Stimulated activated CD8-positive, alpha-beta memory T cell treated with anti-CD3 and anti-CD28 coated beads, Interleukin-15, amount 100 ng/mL, for 4 hours (primary cell): ENCODE measurements around the gene ECT2.
"Not testable (repeated sequence)": the region's sequence is repeated elsewhere in the genome, so short reads cannot be mapped to it uniquely, and the experiment has no call there.

Experiments used
- DNase-seq, 2 donors: peaks; one replicate each; pipeline ENCODE4 v3.0.0-alpha.2; 2020; ENCODE audit warnings: low read depth in 2 of 2

The ECT2 gene

DNA sequence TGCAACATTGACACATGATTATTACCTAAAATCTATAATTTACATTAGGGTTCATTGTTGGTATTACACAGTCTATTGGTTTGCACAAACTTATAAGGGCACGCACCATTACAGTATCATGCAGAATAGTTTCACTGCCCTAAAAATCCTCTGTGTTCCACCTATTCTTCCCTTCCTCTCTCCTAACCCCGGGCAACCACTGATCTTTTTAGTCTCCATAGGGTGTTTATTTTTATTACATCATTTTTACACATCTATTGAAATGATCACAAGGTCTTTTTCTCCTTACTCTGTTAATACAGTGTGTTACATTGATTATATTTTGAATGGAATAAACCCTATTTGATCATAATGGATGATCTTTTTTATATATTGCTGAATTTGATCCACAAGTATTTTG is 15.5 kb upstream of the ECT2 start:
- no peak for DNase-seq

DNA sequence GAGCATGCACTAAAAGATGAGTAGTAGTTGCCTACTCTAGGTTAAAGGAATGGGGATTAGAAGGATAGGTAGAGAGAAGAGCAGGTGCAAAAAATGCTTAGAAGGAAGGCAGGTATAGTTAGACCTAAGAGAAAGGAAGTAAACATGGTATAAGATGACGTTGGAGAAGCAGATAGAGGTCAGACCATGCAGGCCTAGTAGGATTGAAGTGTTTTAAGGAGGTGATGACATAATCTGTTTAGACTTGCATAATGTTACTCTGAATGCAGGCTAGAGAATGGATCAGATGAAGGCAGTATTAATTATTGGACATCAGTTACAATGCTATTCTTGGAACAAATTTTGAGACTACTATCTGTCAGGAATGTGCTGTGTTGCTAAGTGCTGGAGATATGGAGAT is 11.1 kb upstream of the ECT2 start:
- DNase-seq, result no peak

DNA sequence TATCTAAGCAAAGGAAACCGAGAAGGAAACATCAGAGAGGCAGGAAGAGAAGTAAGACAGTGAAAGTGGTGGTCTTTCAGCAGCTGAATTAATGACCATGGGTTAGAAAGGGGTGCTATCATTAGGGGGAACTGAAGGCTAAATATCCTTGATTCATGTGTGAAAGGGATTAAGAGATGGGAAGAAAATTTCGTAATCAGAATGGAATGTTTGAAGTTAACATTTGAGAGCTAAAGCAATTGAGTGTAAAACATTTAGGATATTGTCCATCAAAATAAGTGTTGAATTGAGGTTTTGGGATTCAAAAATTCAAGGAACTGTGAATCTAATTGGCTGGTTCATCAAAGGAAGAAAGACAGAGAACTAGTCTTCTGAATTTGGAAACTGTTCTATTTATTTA is 4.1 kb upstream of the ECT2 start:
- no peak for DNase-seq

DNA sequence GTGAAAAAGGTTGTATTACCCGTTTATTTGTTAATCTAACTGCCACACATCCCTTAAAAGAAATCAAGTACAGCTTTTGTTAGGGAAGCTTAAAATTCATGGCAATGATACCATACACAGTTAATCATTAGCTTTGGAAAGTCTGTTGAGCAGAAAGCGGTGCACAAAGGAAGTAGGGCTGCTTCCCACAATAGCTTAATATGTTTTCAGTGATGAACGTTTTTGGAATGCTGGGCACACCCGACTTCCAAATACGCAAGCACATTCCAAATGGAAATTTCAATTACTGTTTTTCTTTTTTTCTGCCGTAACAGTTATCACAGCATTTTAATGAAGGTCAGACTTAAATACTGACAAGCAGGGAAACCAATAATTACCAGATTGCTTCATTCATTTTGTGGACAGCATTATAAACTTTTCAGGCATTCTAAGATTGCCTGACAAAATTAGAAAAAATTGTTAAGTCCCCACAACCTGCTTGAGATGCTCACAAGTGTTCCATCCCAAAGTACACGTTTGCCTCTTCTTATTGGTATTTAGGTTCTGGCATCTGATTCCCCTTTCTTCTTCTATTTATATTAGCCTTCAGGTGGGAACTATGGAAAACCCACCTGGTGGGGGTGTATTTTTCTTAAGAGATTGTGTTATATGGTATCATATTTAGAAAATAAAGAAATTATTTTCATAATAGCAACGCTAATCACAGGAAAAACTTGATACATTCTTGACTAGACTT is 1.1 kb upstream of the ECT2 start:
- no peak for DNase-seq

DNA sequence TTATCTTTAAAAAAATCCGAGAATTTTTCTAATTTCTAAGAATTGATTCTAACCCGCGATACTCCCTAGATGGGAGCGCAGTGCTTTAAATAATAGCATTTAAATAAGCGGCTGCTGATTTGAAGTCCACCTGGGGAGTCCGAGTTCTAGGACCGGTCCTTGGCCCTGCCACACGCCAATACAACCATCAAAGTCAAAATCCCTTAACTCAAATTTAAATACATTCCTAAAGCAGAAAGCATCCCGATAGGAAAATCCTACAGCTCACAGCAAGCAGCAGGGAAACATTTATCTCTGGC is 508 bp upstream of the ECT2 start:
- no peak for DNase-seq

DNA sequence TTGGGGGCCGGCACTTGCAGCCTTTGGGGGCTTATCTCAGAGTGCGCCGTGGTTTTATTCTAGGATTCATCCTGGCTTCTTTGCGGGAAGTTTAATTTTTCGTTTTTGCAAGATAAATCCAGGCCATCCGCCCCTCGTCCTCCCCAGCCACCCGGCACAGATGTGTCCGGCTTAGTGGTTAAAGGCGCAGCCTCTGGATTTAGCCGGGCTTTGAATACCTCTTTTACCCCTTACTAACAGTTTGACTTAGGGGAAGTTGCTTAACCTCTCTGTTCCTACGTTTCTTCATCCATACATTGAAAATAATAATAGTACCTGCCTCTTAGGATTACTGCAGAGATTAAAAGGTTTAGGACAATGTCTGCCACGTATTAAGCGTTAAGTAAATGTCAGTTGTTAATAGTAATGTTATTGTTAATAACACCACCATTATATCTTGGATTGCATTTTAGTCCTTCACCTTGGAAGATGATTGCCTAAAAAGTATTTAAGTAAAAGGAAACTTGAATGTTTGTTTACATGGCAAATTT is 714 bp downstream of the ECT2 start:
- no peak for DNase-seq

DNA sequence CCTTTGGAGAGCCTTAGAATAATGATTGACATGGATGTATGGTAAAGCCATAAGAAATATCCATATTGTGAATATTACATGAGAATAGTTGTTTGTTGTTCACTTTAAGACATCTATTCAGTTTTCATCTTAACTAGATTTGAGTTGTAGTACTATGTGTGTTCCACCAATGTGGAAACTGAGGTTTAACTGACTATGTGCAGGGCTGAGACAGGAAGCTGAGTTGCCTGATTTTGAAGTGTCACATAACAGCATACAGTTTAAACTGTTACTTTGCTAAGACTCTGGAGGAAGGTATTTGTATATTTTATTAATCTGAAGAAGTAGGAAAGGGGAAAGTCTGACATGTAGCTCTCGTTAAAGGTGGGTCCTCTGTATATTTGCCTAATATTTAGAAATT is 2.1 kb downstream of the ECT2 start:
- DNase-seq, result no peak

DNA sequence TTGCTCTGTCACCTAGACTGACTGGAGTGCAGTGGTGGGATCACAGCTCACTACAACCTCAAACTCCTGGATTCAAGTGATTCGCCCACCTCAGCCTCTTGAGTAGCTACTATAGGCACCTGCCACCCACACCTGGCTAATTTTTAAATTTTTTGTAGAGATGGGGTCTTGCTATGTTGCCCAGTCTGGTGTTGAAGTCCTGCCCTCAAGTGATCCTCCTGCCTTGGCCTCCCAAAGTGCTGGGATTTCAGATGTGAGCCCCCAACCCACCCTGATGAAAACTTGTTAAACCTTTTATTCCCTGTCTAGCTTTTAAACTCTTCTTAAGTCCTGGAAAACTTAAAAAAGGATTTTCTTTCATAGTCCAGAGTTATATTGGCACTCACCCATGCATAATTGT is 2.6 kb downstream of the ECT2 start:
- no peak for DNase-seq

DNA sequence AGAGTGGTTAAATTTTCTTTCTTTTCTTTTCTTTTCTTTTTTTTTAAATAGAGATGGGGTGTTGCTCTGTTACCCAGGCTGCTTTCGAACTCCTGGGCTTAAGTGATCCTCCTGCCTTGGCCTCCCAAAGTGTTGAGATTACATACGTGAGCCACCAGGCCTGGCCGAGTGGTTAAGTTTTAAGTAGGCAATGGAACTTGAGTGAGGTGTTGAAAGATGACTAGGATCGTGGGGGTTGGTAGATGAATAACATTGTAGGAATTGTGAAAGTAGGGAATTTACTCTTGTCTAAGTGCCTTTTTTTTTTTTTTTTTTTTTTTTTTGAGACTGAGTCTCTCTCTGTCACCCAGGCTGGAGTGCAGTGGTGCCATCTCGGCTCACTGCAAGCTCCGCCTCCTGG is 9.9 kb downstream of the ECT2 start:
- DNase-seq, result not testable (repeated sequence)

DNA sequence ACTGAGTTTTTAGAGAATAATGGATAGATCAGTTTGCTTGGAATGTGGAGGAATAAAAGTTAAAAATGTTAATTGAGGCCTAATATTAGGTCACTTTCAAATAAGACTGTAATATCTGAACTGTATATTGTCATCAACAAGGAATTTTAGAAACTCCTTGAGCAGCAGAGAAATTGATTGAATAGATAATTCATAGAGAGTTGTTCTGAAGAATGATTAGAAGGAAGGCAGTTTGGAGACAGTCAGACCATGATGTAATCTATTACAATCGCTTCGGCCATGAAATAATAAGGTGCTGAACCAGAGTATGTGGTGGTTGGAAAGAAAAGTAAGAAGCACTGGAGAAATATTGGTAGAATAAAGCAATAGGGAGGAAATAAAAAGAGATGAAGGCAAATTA is 15.7 kb downstream of the ECT2 start:
- DNase-seq, result no peak

DNA sequence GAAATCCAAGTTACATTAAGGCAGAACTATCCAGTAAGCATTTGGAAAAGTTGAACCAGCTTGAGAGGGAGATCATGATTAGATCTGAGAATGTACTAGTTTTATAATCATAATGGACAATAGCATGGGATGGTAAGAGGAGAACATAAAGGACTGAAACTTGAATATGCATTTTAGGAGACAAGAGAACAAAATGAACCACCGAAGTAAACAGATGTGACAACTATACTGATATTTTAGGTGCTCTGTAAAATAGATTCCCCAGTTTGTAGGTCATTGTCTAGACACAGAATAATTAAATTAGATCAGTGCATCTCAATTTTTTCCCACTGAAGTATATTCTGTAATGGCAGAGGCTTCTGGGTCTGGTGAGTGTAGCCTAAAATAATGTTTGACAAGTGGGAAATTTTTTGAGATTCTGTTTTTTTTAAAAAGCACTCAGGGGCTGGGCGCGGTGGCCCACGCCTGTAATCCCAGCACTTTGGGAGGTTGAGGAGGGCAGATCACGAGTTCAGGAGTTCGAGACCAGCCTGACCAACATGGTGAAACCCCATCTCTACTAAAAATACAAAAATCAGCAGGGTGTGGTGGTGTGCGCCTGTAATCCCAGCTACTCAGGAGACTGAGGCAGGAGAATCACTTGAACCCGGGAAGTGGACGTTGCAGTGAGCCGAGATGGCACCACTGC is 16.3 kb downstream of the ECT2 start:
- no peak for DNase-seq

DNA sequence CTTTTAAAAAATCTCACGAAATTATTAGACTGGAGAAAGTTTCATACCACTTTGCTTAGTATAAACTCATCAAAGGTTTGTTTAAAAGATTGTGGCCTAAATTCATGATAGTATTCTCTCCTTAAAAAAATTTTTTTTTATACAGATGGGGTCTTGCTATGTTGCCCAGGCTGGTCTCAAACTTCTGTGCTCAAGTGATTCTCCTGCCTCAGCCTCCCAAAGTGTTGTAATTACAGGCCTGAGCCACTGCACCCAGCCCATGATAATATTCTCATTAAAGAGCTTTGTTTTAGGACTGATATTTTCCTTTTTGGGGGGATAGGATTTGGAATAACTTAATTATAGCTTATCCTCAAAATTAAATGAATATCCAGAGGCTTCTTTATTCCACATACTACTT is 19.9 kb downstream of the ECT2 start:
- DNase-seq, result no peak

DNA sequence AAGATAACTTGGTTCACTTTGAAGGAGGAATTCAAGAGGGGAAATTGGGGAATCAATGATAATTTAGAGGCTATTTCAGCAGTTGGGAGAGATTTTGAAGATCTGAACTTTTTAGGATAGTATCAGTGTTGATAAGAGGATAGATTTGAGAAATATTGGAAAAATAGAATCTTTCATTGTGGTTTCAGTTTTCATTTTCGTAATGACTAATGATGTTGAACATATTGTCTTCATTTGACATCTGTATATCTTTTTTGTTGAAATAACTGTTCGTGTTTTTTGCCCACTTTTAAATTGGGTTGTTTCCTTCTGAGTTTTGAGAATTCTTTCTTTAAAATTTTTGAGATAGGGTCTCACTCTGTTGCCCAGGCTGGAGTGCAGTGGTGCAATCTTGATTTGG is 21.1 kb downstream of the ECT2 start:
- no peak for DNase-seq

DNA sequence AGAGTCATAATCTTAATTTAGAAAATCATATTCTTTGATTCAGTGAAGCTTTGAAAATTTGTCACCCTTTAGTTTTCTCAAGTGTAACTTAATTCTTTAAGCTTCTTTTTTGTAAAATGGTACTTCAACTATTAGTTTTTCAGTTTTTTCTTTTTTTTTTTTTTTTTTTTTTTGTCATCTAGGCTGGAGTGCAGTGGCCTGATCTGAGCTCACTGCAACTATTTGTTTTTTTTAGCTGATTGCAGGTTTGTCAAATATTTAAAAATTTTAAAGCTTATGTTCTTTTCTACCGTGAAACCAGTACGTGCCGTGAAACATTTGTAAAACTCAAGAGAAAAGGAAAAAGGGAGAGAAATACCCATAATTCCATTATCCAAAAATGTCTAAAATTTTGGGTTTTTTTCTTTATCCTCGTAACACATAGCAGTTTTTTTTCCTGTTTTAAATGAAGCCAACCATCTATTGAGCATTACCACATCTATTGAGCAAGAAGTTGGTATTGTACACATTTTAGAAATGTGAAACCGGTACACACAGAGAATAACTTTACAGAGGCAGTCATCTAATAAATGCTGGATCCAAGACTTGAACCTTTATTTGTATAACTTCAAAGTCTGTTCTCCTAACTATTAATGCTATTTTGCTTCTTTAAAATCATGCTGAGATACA is 25.7 kb downstream of the ECT2 start:
- no peak for DNase-seq

DNA sequence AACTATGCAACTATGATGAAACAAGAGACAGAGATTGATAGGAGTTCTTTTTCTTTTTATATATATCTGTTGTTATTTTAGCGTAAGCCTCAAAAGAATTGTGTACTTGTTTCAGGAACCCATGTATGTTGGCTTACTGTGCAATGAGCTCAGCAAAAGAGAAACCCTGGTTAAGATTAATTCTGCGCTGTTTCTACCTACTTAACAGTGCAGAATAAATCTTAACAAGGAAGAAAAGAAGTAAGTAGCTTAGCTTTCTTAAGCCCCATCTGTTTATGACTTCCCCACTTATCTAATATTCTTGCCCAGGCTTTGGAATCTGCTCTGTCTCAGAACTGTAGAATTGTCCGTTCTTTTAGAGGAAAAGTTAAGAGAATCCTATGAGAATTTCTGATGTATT is 27.4 kb downstream of the ECT2 start:
- DNase-seq, result no peak

DNA sequence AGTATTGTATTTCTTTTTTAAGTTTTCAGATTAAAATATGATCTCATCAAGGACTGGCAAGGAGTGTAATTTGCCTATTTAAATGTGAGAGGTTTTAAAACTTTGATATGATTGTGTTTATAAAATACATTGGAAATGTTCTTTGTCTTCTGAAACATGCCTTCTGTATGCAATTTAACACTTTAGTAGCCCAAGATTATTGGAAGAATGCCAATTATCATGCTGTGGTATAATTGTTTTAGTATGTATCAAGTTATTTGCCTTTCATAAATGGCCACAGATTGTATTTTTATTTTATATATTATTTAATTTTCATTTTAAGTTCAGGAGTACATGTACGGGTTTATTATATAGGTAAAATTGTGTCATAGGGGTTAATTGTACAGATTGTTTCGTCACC is 31.7 kb downstream of the ECT2 start:
- no peak for DNase-seq

DNA sequence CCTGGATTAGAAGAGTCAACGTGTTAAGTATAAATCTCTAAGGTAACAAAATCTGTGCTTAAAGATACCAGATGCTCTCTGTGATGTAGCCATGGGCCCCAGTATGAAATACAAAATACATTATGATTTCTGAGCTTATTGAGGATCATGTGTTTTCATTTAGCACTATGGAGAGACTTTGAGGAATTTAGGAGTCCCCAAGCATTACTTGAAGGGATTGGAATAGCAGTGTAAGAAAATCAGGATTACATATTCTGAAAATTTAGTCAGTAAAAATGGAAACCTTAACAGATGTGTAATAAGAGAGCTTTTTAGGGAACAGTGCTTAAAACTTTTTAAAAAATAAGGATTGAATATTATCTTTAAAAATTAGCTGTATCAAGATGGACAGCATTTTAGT is 35.5 kb downstream of the ECT2 start:
- DNase-seq, result no peak

DNA sequence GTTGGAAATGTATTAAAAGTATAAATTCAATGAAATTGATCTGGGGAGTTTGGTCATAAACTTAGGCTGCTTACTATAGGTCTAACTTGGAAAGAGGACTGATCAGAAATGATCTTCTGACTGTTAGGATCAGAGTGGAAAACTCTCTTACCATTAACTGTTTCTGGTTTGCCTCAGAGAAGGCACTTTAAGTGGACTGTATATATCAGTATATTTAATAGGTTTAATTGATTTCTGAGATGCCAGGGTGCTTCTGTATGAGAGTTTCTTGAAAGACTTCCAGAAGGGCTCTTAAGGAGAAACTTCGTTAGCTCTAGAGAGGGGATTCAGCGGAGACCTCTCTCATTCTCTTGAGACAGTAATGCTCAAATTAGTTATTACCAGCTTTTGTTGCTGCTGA is 36.5 kb downstream of the ECT2 start:
- no peak for DNase-seq

DNA sequence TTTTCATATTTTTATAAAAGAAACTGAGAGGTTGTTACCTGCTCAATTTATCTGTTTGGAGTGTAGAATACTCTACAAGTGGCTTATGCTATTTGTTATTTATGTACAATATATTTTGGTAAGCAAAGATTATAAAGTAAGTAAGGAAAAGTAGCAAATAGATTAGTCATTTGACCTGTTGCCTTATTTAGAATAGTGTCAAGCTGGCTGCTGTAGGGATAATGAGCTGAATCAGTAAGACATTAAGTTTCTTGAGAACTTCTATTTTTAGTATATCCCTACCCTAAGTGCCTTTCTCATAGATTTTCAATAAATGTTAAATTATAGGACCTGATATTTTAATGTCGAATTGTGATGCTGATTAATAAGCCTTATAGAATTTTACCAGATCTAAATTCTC is 37.2 kb downstream of the ECT2 start:
- no peak for DNase-seq

DNA sequence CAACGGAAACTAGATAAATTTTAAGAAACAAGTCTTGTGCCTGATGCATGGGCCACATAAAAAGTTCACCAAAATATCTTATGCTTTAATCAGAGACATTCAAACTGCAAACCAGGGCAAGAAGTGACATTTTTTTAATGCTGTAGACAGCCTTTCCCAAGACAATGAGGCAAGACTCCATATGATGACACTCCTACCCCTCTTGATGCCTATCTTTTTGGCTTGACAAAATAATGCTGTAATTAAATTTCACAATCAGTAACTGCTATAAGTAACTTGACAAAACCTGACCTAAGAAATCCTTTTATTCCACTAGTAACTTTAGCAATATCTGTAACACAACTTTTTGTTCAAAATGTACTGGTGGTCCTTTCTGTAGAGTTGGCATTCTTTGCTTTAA is 48.7 kb downstream of the ECT2 start:
- DNase-seq, result no peak

DNA sequence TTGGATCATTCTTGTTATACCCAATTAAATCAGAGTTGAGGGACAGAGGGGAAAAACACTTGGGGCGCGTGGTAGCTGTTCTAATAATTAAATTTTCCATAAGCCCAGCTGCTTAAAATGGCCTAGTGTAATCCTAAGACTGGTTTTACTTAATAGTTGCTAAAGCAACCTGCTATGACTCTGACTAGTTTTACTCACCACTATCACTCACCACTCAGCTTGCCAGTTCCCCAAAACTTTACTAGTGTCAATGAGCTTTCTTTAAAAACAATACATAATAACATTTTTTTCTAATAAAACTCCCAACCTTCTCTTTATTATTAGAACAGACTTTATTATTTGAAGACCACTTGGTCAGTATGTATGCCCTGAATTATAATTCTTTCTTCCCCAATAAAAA is 49.6 kb downstream of the ECT2 start:
- DNase-seq, result no peak

DNA sequence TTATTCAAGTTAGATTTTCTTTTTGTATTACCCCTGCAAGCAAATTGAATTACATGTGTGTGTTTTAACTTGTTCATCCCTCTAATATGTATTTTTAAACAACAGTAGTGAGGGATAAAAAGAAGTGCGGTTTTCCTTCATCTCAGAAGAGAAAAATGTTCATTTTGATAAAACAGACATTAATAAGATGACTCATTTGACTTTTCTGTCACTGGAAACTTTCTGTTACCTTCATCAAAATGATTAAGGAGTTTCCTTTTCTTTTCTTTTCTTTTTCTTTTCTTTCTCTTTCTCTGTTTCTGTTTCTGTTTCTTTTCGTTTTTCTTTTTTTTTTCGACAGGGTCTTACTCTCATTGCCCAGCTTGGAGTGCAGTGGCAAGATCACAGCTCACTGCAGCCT is 53.0 kb downstream of the ECT2 start:
- DNase-seq, result no peak

DNA sequence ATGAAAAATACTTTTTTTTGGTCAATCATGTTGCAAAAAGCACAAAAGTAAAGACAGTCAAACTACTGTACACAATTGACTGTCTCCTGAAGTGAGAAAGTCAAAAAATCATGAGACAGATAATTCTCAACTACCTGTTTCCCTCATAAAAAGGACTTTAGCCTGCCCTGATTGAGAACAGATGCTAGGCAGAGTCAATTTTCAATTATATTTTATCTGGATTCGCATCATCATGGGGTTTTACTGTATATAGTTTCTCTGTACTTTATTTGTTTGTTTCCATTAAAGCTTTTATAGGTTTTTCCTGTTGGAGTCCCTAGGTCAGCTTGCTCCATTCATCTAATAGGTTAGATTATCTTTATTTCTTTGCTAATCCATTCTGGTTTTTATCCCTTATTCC is 53.8 kb downstream of the ECT2 start:
- DNase-seq, result no peak
